HG03060 (cell line): ENCODE measurements around the gene CDKAL1.
A peak's percentile ranks its signal among the peaks of the same experiment; 100 is the strongest.

ENCODE experiments used
- ATAC-seq: cut with Tn5 transposase; IDR thresholded peaks from one replicate; pipeline ENCODE4 v1.9.1; 2021; ENCODE audit warnings: low read depth, moderate number of reproducible peaks; ENCODE audit not compliant: unreplicated experiment

Gene CDKAL1

GRCh38 chr6:21202521-21202920 lies 668.3 kb downstream of the CDKAL1 start:
- ATAC-seq = no peak

DNA sequence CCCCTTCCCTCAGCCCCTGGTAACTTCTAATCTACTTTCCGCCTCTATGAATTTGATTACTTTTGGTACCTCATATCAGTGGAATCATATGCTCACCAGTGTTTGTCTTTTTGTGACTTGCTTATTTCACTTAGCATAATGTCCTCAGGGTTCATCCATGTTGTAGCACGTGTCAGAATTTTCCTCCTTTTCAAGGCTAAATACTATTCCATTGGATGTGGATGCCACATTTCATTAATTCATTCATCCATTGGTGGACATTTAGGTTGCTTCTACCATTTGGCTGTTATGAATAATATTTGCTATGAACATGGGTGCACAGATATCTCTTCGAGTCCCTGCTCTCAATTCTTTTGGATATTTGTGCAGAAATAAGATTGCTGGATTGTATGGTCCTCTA lies 670.7 kb downstream of the CDKAL1 start:
- no peak for ATAC-seq

DNA sequence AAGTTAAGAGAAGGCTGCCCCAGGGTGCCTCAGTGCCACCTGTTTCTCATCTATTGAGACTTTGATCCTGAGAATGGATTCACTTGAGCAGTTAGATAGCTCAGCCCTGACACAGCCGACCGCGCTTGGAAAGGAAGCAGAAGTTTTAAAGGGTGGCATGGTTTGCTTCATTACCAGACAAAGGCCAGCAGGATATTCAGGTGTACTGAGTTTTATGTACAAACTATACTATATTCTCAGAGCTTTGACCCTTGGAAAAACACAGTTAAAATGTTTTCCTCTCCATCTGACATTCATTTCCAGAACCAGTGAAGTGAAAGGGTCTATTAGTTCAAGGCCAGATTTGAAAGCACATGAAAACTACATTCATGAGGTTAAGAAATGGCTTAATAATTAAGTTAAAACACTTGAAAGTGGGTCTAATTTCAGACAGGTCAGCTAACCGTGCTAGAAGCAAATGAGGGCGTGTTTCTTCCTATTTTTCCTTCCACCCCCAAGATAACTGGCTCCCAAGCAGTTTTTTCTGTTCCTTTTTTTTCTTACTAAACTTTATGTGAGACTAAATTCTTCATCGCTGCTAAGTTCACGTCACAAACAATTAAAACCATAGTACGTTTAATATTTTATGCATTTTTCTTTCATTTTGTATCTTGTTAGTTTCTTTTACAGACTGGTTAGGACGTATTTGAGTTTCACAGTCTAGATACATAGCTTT lies 674.0 kb downstream of the CDKAL1 start:
- ATAC-seq = no peak

DNA sequence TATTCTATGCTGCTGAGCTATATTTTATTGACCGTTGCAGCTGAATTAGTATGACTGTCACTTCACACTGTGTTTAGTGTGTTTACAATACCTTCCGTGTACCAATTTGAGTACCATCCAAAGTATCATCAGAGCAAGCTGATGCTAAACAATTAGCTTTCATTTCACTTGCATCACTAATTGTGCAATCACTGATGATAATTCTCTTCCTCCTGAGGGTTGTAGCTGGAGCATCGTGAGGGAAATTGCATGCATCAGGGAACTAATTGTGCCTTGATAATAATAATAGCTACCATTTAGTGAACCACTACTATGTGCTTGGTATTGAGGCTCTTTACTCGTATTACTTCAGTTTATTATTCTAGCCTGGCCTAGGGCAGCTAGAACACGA lies 674.5 kb downstream of the CDKAL1 start:
- ATAC-seq = no peak

GRCh38 chr6:21213492-21213891 lies 679.2 kb downstream of the CDKAL1 start:
- peak; percentile 58 for ATAC-seq

DNA sequence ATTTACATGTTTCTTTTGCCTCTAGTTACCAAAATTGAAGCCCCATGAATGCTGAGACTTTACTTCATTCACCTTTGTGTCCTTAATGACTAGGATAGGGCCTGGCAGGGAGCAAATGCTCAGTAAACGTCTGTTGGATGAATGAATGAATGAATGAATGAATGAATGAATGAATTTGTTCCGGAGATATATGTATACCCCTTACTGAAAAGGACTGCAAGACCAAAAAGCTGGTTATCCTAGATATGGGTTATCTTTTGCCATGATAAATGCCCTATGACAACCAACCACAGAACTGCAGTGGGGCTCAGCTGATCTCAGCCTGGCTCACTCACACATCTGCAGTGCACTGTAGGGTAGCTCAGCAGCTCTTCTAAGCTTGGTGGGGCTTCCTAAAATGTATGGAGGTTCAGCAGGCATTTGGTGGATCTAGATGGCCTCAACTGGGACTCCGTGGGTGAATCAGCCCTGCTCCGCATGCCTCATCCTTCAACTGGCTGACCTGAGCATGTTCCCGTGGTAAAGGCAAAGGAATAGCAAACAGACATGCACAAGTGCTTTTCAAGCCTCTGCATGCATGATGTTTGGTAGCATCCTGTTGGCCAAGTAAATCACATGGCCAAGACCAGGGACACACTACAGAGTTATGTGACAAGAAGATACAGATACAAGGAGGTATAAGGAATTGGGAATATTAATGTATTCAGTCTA lies 680.6 kb downstream of the CDKAL1 start:
- ATAC-seq = no peak

DNA sequence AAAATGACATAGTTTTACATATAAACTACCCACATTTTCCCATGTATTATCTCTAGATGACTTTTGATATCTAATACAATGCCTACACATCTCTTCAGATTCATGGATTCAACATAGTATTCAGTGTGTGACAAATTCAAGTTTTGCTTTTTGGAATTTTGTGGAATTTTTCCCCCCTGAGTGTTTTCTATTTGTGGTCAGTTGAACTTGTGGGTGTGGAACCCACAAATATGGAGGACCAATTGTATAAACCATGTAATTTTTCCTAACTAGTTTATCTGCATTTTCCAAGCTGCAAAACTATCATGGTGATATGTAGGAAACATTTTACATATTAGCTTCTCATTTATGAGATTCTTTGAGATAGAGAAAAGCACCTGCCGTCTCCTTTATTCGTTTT lies 685.0 kb downstream of the CDKAL1 start:
- no peak for ATAC-seq

DNA sequence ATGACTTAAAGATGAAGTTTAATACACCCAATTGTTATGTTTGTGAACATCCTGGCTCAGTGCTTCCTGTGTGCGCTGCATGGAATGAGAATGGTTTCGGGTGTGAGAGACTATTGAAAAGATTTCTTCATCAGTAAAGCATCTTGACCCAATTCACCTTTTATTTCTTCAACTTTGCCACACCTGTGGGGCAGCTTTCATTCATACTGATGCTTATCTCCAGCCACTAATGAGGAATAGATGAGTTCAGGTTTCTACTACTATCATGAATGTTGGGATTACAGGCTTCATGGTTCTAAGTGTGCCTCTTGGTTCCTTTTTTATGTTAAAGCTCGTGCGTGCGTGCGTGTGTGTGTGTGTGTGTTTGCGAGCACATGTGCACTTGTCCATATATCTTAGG lies 685.6 kb downstream of the CDKAL1 start:
- no peak for ATAC-seq

- ATAC-seq = no peak
Observed at GRCh38 chr6:21220271-21220987, 686.2 kb downstream of the CDKAL1 start.

GRCh38 chr6:21222656-21223055 lies 688.4 kb downstream of the CDKAL1 start:
- ATAC-seq = no peak

GRCh38 chr6:21225912-21226311 lies 691.7 kb downstream of the CDKAL1 start:
- ATAC-seq = no peak

DNA sequence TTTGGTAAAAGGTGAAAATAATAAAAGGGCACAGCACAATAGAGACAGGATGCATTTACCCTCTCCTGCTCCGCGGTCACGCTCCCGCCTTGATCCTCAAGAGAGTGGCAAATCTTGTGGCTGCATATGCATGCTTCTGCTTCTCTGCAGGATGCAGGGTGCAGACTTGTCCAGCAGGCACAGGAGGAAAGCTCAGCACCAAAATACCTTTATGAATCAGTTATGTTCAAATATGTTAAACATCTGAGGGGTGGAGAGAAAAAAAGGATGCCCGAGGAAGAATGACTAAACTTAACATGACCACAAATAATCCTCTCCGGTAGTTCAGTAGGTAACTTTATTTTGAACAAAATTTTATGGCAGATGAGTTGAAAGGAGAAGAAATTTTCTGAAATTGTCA lies 693.2 kb downstream of the CDKAL1 start:
- ATAC-seq = no peak

GRCh38 chr6:21228411-21228810 lies 694.2 kb downstream of the CDKAL1 start:
- no peak for ATAC-seq

DNA sequence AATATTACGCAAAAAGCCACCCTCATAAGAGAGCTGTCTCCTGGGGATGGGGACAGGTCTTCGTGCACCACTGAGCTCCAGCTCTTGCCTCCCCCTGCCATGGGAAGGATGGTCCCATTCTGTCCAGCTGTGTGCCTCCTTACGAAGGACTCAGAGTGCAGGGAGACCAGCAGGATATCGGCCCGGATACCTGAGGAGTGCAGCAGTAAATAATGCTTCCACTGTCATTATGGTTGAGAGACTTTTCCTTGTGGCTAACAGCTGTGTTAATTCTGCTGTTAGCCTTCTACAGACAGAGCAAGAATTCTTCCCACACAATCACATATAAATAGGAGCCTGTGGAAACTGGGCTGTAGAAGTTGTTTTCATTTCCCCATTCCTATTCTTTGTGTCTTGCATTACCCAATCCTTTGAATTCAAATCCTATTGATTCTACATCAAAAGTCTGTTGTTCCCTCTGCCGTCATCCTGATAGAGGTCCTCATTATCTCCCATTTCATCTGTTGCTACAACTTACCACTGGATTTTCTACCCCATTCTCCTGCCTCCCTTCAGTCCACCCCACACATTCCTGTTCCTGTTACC lies 694.7 kb downstream of the CDKAL1 start:
- no peak for ATAC-seq

- ATAC-seq = no peak
Observed at GRCh38 chr6:21230536-21230935, 696.3 kb downstream of the CDKAL1 start.

GRCh38 chr6:21235162-21235561 lies 700.9 kb downstream of the CDKAL1 start:
- ATAC-seq = no peak

- ATAC-seq = no peak
Observed at GRCh38 chr6:21238208-21238607, 704.0 kb downstream of the CDKAL1 start.

DNA sequence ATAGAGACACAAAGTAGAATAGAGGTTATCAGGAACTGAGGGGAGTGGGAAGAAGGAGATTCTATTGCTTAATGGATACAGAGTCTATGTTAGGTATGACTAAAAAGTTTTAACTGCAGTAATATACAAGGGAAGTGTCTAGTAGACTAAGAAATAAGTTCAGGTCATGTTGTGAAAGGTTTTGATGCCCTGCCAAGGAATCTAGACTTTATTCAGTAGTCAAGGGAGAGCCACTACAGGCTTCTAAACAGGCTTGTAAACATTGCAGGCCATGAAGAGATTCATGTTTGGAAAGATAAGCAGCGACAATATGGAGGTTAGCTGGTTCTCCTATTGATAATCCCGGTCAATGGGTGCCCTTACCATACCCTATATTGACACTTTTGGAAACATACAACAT lies 706.5 kb downstream of the CDKAL1 start:
- no peak for ATAC-seq

DNA sequence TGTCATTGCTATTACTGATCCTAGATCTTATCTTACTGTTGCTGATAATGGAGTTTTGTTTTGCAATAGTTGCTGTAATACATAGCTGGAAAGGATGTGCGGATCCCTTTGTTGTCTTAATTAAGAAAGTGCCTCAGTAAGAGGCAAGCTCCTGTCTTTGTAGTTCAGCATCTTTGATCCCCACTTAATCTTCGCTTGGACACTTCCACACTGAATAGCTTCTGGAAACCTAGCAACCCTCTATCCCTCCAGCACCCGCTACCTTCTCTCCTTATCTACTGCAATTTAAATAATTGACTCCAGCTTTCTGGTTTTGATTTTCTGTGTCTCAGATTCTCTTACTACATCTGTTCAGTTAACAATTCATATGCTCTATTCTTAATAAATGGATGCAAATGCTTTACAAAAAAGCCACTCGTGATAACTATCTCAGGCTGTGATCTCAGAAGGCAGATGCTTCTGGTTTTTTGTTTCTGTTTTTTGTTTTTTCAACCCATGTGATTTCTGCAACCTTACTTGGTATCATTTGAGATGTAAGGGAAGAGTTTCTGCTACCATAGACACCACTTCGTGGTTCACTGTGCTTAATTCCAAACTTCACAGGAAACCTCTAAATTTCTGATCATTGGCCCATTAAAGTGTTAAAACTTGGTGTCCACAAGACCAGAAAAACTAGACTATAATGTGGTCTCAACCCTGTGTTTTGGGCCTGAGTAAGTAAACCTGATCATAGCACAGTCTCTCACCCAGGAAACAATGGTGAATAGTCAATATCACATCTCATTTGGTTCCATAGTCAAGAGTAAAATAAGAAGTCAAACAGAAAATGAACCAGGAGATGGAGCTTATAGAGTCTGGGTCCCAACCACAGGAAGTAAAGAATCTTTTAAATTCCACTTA lies 707.2 kb downstream of the CDKAL1 start:
- no peak for ATAC-seq

- ATAC-seq = no peak
Observed at GRCh38 chr6:21244897-21245470, 710.7 kb downstream of the CDKAL1 start.
